ENCODE measurements around the gene ADH1C. TPM values are rescaled to one million over a fixed set of nuclear protein-coding genes. Genes with fewer than 3 reads are reported as not detected.
"Not testable (repeated sequence)": the region's sequence is repeated elsewhere in the genome, so short reads cannot be mapped to it uniquely, and the experiment has no call there.

Gene ADH1C
- total RNA-seq, 5 donors from 2014 or later (not counting 1 experiment from before 2014, with no cell fraction given), result 0.19 to 0.20 TPM; not detected in 3

GRCh38 chr4:99378876-99379275 lies 26.3 kb upstream of the ADH1C start:
- WGBS (ENCODE audit: insufficient coverage), result 100% methylated on average over 1 of the region's 3 CpGs

GRCh38 chr4:99377341-99377740 lies 24.8 kb upstream of the ADH1C start:
- H3K27ac ChIP-seq (ENCODE audit: low read length); H3K9me3 ChIP-seq; ATAC-seq (replicated peaks in 1 of 4); H3K36me3 ChIP-seq (ENCODE audit: control insufficient read depth in 2 of 2, extremely low read depth in 1 of 2, insufficient read depth in 1 of 2, low read length in 1 of 2); DNase-seq; POLR2A ChIA-PET; H3K4me1 Mint-ChIP-seq; H3K36me3 Mint-ChIP-seq; H3K27ac Mint-ChIP-seq; H3K4me1 ChIP-seq (ENCODE audit: control insufficient read depth in 1 of 2, extremely low read depth in 1 of 2, insufficient read depth in 2 of 2, low read length in 2 of 2); H3K4me3 Mint-ChIP-seq; H3K4me3 ChIP-seq (ENCODE audit: control insufficient read depth in 1 of 2, extremely low read depth in 1 of 2, low read length in 1 of 2); H3K27me3 ChIP-seq (replicated peaks in 1 of 2; ENCODE audit: control insufficient read depth in 2 of 2, extremely low read depth in 1 of 2, insufficient read depth in 2 of 2, low read length in 1 of 2): not testable (repeated sequence)
- Mint-ChIP-seq H3K9me3 (peaks cover 0 to 29% (median 15%) of the 10 kb centered on the region in 3 donors), H3K27me3 (peaks cover 10 to 18% of the 10 kb centered on the region in 2 donors)
- CTCF ChIA-PET, result interaction anchor here (0.6 to 0.7 kb wide), 3 partner anchors 8 to 11 kb away, joined by 3 to 6 read pairs (median 3); no protein-coding TSS in a partner anchor
- WGBS (ENCODE audit: insufficient coverage), result no CpG with 5 or more reads among the region's 6 CpGs

More at GRCh38 chr4:99378876-99379275, 26.3 kb upstream of the ADH1C start:
- DNase-seq (no peak), ATAC-seq (replicated peaks in 1 of 4) (no peak)
- ChIA-PET CTCF (no interaction called here), POLR2A (no interaction called here)
- no peak overlapping the region for H3K4me3 ChIP-seq (ENCODE audit: control insufficient read depth in 1 of 2, extremely low read depth in 1 of 2, low read length in 1 of 2)
- no peak overlapping the region for H3K27ac ChIP-seq (ENCODE audit: low read length)
- no peaks in the 10 kb centered on the region for H3K9me3 ChIP-seq
- no peaks in the 10 kb centered on the region for H3K4me1 ChIP-seq (ENCODE audit: control insufficient read depth in 1 of 2, extremely low read depth in 1 of 2, insufficient read depth in 2 of 2, low read length in 2 of 2)
- no peaks in the 10 kb centered on the region for H3K27me3 ChIP-seq (replicated peaks in 1 of 2; ENCODE audit: control insufficient read depth in 2 of 2, extremely low read depth in 1 of 2, insufficient read depth in 2 of 2, low read length in 1 of 2)
- Mint-ChIP-seq H3K4me1 (no peaks in the 10 kb centered on the region), H3K27me3 (peaks cover 15 to 31% of the 10 kb centered on the region in 2 donors), H3K36me3 (no peaks in the 10 kb centered on the region), H3K9me3 (peaks cover 0 to 14% (median 7%) of the 10 kb centered on the region in 3 donors), H3K27ac (no peak overlapping the region), H3K4me3 (no peak overlapping the region)
- H3K36me3 ChIP-seq (ENCODE audit: control insufficient read depth in 2 of 2, extremely low read depth in 1 of 2, insufficient read depth in 1 of 2, low read length in 1 of 2), result no peaks in the 10 kb centered on the region

GRCh38 chr4:99372464-99372863 lies 19.9 kb upstream of the ADH1C start:
- ATAC-seq (replicated peaks in 1 of 4); H3K4me1 ChIP-seq (ENCODE audit: control insufficient read depth in 1 of 2, extremely low read depth in 1 of 2, insufficient read depth in 2 of 2, low read length in 2 of 2); H3K36me3 Mint-ChIP-seq; POLR2A ChIA-PET; H3K4me3 Mint-ChIP-seq; H3K27ac Mint-ChIP-seq; H3K27ac ChIP-seq (ENCODE audit: low read length); H3K9me3 ChIP-seq; H3K27me3 ChIP-seq (replicated peaks in 1 of 2; ENCODE audit: control insufficient read depth in 2 of 2, extremely low read depth in 1 of 2, insufficient read depth in 2 of 2, low read length in 1 of 2); H3K4me3 ChIP-seq (ENCODE audit: control insufficient read depth in 1 of 2, extremely low read depth in 1 of 2, low read length in 1 of 2); H3K4me1 Mint-ChIP-seq; H3K36me3 ChIP-seq (ENCODE audit: control insufficient read depth in 2 of 2, extremely low read depth in 1 of 2, insufficient read depth in 1 of 2, low read length in 1 of 2); CTCF ChIA-PET; DNase-seq: not testable (repeated sequence)
- peaks cover 0 to 35% (median 20%) of the 10 kb centered on the region in 3 donors for H3K9me3 Mint-ChIP-seq
- WGBS (ENCODE audit: insufficient coverage), result no CpG with 5 or more reads among the region's 2 CpGs
- peaks cover 16 to 24% of the 10 kb centered on the region in 2 donors for H3K27me3 Mint-ChIP-seq

GRCh38 chr4:99367817-99368216 lies 15.3 kb upstream of the ADH1C start:
- H3K27ac Mint-ChIP-seq; H3K27ac ChIP-seq (ENCODE audit: low read length); H3K4me1 ChIP-seq (ENCODE audit: control insufficient read depth in 1 of 2, extremely low read depth in 1 of 2, insufficient read depth in 2 of 2, low read length in 2 of 2); POLR2A ChIA-PET; H3K27me3 ChIP-seq (replicated peaks in 1 of 2; ENCODE audit: control insufficient read depth in 2 of 2, extremely low read depth in 1 of 2, insufficient read depth in 2 of 2, low read length in 1 of 2); DNase-seq; H3K9me3 ChIP-seq; H3K4me3 ChIP-seq (ENCODE audit: control insufficient read depth in 1 of 2, extremely low read depth in 1 of 2, low read length in 1 of 2); H3K36me3 ChIP-seq (ENCODE audit: control insufficient read depth in 2 of 2, extremely low read depth in 1 of 2, insufficient read depth in 1 of 2, low read length in 1 of 2); H3K4me1 Mint-ChIP-seq; H3K36me3 Mint-ChIP-seq; CTCF ChIA-PET; ATAC-seq (replicated peaks in 1 of 4); H3K4me3 Mint-ChIP-seq: not testable (repeated sequence)
- 71% methylated on average over 1 of the region's 2 CpGs for WGBS (ENCODE audit: insufficient coverage)
- H3K27me3 Mint-ChIP-seq, result peaks cover 16 to 21% of the 10 kb centered on the region in 2 donors
- peaks cover 0 to 14% (median 8%) of the 10 kb centered on the region in 3 donors for H3K9me3 Mint-ChIP-seq

GRCh38 chr4:99366491-99366890 lies 13.9 kb upstream of the ADH1C start:
- ChIA-PET POLR2A (no interaction called here), CTCF (no interaction called here)
- ATAC-seq (replicated peaks in 1 of 4) (no peak), DNase-seq (no peak)
- peaks cover 0 to 4% (median 0%) of the 10 kb centered on the region in 3 donors for H3K9me3 Mint-ChIP-seq
- H3K4me1 ChIP-seq (ENCODE audit: control insufficient read depth in 1 of 2, extremely low read depth in 1 of 2, insufficient read depth in 2 of 2, low read length in 2 of 2), result no peaks in the 10 kb centered on the region
- H3K27me3 Mint-ChIP-seq, result peaks cover 16 to 18% of the 10 kb centered on the region in 2 donors
- no peak overlapping the region for H3K27ac Mint-ChIP-seq
- WGBS (ENCODE audit: insufficient coverage), result no CpG with 5 or more reads among the region's 1 CpG
- no peaks in the 10 kb centered on the region for H3K36me3 Mint-ChIP-seq
- H3K4me3 Mint-ChIP-seq, result no peak overlapping the region
- H3K4me3 ChIP-seq (ENCODE audit: control insufficient read depth in 1 of 2, extremely low read depth in 1 of 2, low read length in 1 of 2), result no peak overlapping the region
- no peaks in the 10 kb centered on the region for H3K27me3 ChIP-seq (replicated peaks in 1 of 2; ENCODE audit: control insufficient read depth in 2 of 2, extremely low read depth in 1 of 2, insufficient read depth in 2 of 2, low read length in 1 of 2)
- no peak overlapping the region for H3K27ac ChIP-seq (ENCODE audit: low read length)
- H3K4me1 Mint-ChIP-seq, result peaks cover 0 to 2% (median 0%) of the 10 kb centered on the region in 3 donors
- no peaks in the 10 kb centered on the region for H3K36me3 ChIP-seq (ENCODE audit: control insufficient read depth in 2 of 2, extremely low read depth in 1 of 2, insufficient read depth in 1 of 2, low read length in 1 of 2)
- no peaks in the 10 kb centered on the region for H3K9me3 ChIP-seq

- Mint-ChIP-seq H3K9me3 (peaks cover 0 to 4% (median 0%) of the 10 kb centered on the region in 3 donors), H3K27me3 (peaks cover 8 to 12% of the 10 kb centered on the region in 2 donors), H3K36me3 (no peaks in the 10 kb centered on the region), H3K4me3 (no peak overlapping the region), H3K4me1 (peaks cover 0 to 2% (median 0%) of the 10 kb centered on the region in 3 donors), H3K27ac (no peak overlapping the region)
- Histone ChIP-seq H3K27ac (ENCODE audit: low read length) (no peak overlapping the region), H3K36me3 (ENCODE audit: control insufficient read depth in 2 of 2, extremely low read depth in 1 of 2, insufficient read depth in 1 of 2, low read length in 1 of 2) (no peaks in the 10 kb centered on the region), H3K27me3 (replicated peaks in 1 of 2; ENCODE audit: control insufficient read depth in 2 of 2, extremely low read depth in 1 of 2, insufficient read depth in 2 of 2, low read length in 1 of 2) (peaks cover 0 to 4% of the 10 kb centered on the region in 2 experiments), H3K4me1 (ENCODE audit: control insufficient read depth in 1 of 2, extremely low read depth in 1 of 2, insufficient read depth in 2 of 2, low read length in 2 of 2) (no peaks in the 10 kb centered on the region), H3K9me3 (no peaks in the 10 kb centered on the region), H3K4me3 (ENCODE audit: control insufficient read depth in 1 of 2, extremely low read depth in 1 of 2, low read length in 1 of 2) (no peak overlapping the region)
- ATAC-seq (replicated peaks in 1 of 4), result no peak
- POLR2A ChIA-PET, result interaction anchor here in 1 of 2 donors (0.8 kb wide), 1 partner anchor 12 kb away, joined by 4 read pairs; no protein-coding TSS in a partner anchor
- DNase-seq, result no peak
- CTCF ChIA-PET, result no interaction called here
These were observed 10.2 kb upstream of the ADH1C start for GRCh38 chr4:99362768-99363167.

GRCh38 chr4:99361899-99362275 lies 9.3 kb upstream of the ADH1C start:
- H3K4me3 Mint-ChIP-seq, result no peak overlapping the region
- no peaks in the 10 kb centered on the region for H3K9me3 ChIP-seq
- ChIA-PET POLR2A (no interaction called here), CTCF (no interaction called here)
- H3K27ac ChIP-seq (ENCODE audit: low read length), result no peak overlapping the region
- H3K4me3 ChIP-seq (ENCODE audit: control insufficient read depth in 1 of 2, extremely low read depth in 1 of 2, low read length in 1 of 2), result no peak overlapping the region
- peaks cover 0 to 2% (median 0%) of the 10 kb centered on the region in 3 donors for H3K4me1 Mint-ChIP-seq
- H3K27ac Mint-ChIP-seq, result no peak overlapping the region
- no peaks in the 10 kb centered on the region for H3K4me1 ChIP-seq (ENCODE audit: control insufficient read depth in 1 of 2, extremely low read depth in 1 of 2, insufficient read depth in 2 of 2, low read length in 2 of 2)
- H3K27me3 Mint-ChIP-seq, result peaks cover 4 to 8% of the 10 kb centered on the region in 2 donors
- no peak for ATAC-seq (replicated peaks in 1 of 4)
- peaks cover 0 to 4% (median 0%) of the 10 kb centered on the region in 3 donors for H3K9me3 Mint-ChIP-seq
- H3K27me3 ChIP-seq (replicated peaks in 1 of 2; ENCODE audit: control insufficient read depth in 2 of 2, extremely low read depth in 1 of 2, insufficient read depth in 2 of 2, low read length in 1 of 2), result peaks cover 0 to 4% of the 10 kb centered on the region in 2 experiments
- H3K36me3 ChIP-seq (ENCODE audit: control insufficient read depth in 2 of 2, extremely low read depth in 1 of 2, insufficient read depth in 1 of 2, low read length in 1 of 2), result no peaks in the 10 kb centered on the region
- no peaks in the 10 kb centered on the region for H3K36me3 Mint-ChIP-seq
- DNase-seq, result no peak
